ENCODE data around the gene TMEM119.

DNA sequence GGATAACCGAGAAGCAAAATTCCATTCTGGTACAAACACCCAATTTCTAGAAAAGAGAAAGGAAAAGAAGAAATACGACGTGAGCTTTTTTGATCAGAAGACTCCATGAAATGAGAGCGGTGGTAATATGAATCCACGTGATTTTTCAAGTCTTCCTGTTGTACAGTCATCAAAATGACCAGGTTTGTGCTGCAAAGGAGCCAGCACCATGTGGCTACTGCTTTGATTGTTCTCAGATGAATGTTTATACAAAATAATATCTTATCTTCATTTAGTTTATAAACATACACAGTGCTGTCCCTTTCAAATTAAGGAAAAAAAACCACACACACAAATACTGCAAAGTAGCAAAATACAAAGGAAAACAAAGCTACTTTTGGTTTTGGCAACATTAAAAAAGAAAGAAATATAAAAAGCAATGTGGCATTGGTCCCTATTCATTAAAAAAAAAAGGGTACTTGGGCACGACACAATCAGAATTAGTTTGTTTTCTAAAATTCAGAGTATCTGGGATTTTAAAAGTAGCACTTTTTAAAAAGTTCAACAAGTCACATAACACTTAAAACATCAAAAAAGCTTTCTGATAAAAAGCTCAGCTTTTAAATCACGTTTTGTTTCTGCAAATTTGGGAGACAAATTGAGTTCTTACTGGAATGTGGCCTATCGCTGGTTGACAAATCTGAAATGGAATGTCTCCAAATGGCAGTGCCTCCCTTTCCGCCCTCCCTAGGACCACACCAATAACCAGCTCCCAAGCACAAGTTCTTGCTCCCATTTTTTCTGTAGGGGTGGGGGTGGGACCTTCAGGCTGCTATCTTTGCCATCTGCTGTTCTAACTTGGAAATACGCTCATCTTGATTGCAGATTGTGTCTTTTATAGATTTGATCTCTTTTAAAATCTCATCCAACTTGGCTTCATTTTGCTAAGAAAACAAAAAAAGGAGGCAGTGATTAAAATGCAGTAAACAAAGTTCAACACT is 49.0 kb upstream of the TMEM119 start:
- TF ChIP-seq CTCF (IDR thresholded peaks at IDR 0.05; ENCODE audit: low read depth, low read length): peak; percentile 23
- TF ChIP-seq MAX (IDR thresholded peaks at IDR 0.05; ENCODE audit: low read depth, low read length): no peak

Data from NB4 (cell line).